Measurements from ENCODE around the gene NUMB. TPM values are rescaled to one million over a fixed set of nuclear protein-coding genes. Genes with fewer than 3 reads are reported as not detected.

NUMB gene
- total and polyA plus RNA-seq, 2 donors (not counting 1 experiment from before 2014, with no cell fraction given): 36.0 to 151 TPM

- H3K27me3 ChIP-seq (ENCODE audit: control insufficient read depth, insufficient read depth, low read length): no peaks in the 10 kb centered on the region
- H3K9ac ChIP-seq (ENCODE audit: insufficient read depth, low read length): no peak overlapping the region
- H4K20me1 ChIP-seq (ENCODE audit: control insufficient read depth, extremely low read depth, insufficient read depth, low read length): no peaks in the 10 kb centered on the region
- H2AFZ ChIP-seq (ENCODE audit: low read length): no peak overlapping the region
- H3K4me2 ChIP-seq (ENCODE audit: extremely low read depth, insufficient read depth, low read length): no peak overlapping the region
- H3K36me3 ChIP-seq (ENCODE audit: control insufficient read depth, insufficient read depth, low read length): no peaks in the 10 kb centered on the region
- TF ChIP-seq CTCF (conservative IDR thresholded peaks at IDR 0.05 in 1 of 2, IDR thresholded peaks at IDR 0.05 in 1 of 2; ENCODE audit: low read depth in 1 of 2, low read length in 2 of 2): no peak
- no peak for TF ChIP-seq EZH2 (IDR thresholded peaks at IDR 0.05; ENCODE audit: low read length, missing control alignments)
- H3K4me1 ChIP-seq (ENCODE audit: control insufficient read depth, extremely low read depth, insufficient read depth, low read length): no peaks in the 10 kb centered on the region
- no peak for DNase-seq (ENCODE audit: low read depth in 2 of 2)
- no peaks in the 10 kb centered on the region for H3K79me2 ChIP-seq (ENCODE audit: control insufficient read depth, insufficient read depth, low read length)
- no peak overlapping the region for H3K27ac ChIP-seq (ENCODE audit: insufficient read depth, low read length)
- H3K4me3 ChIP-seq (replicated peaks in 1 of 4; ENCODE audit: control extremely low read depth in 1 of 4, insufficient read depth in 1 of 4, low read depth in 3 of 4, low read length in 4 of 4): no peak overlapping the region
- no peaks in the 10 kb centered on the region for H3K9me3 ChIP-seq (ENCODE audit: control insufficient read depth, insufficient read depth, low read depth, low read length)
Observed at GRCh38 chr14:73478684-73479083, 20.3 kb upstream of the NUMB start.

GRCh38 chr14:73477618-73478266 is 19.4 kb upstream of the NUMB start:
- Histone ChIP-seq H2AFZ (ENCODE audit: low read length) (no peak overlapping the region), H3K27me3 (ENCODE audit: control insufficient read depth, insufficient read depth, low read length) (no peaks in the 10 kb centered on the region), H4K20me1 (ENCODE audit: control insufficient read depth, extremely low read depth, insufficient read depth, low read length) (no peaks in the 10 kb centered on the region), H3K36me3 (ENCODE audit: control insufficient read depth, insufficient read depth, low read length) (no peaks in the 10 kb centered on the region), H3K9ac (ENCODE audit: insufficient read depth, low read length) (no peak overlapping the region), H3K4me3 (replicated peaks in 1 of 4; ENCODE audit: control extremely low read depth in 1 of 4, insufficient read depth in 1 of 4, low read depth in 3 of 4, low read length in 4 of 4) (no peak overlapping the region), H3K9me3 (ENCODE audit: control insufficient read depth, insufficient read depth, low read depth, low read length) (no peaks in the 10 kb centered on the region), H3K27ac (ENCODE audit: insufficient read depth, low read length) (no peak overlapping the region), H3K4me1 (ENCODE audit: control insufficient read depth, extremely low read depth, insufficient read depth, low read length) (no peaks in the 10 kb centered on the region), H3K4me2 (ENCODE audit: extremely low read depth, insufficient read depth, low read length) (no peak overlapping the region), H3K79me2 (ENCODE audit: control insufficient read depth, insufficient read depth, low read length) (no peaks in the 10 kb centered on the region)
- TF ChIP-seq CTCF (conservative IDR thresholded peaks at IDR 0.05 in 1 of 2, IDR thresholded peaks at IDR 0.05 in 1 of 2; ENCODE audit: low read depth in 1 of 2, low read length in 2 of 2) (no peak), EZH2 (IDR thresholded peaks at IDR 0.05; ENCODE audit: low read length, missing control alignments) (no peak)
- DNase-seq (ENCODE audit: low read depth in 2 of 2): peak in 1 of 2 donors; percentile 72

- no peaks in the 10 kb centered on the region for H3K36me3 ChIP-seq (ENCODE audit: control insufficient read depth, insufficient read depth, low read length)
- H3K4me3 ChIP-seq (replicated peaks in 1 of 4; ENCODE audit: control extremely low read depth in 1 of 4, insufficient read depth in 1 of 4, low read depth in 3 of 4, low read length in 4 of 4): no peak overlapping the region
- no peak overlapping the region for H3K4me2 ChIP-seq (ENCODE audit: extremely low read depth, insufficient read depth, low read length)
- no peak overlapping the region for H3K9ac ChIP-seq (ENCODE audit: insufficient read depth, low read length)
- no peaks in the 10 kb centered on the region for H3K79me2 ChIP-seq (ENCODE audit: control insufficient read depth, insufficient read depth, low read length)
- H3K4me1 ChIP-seq (ENCODE audit: control insufficient read depth, extremely low read depth, insufficient read depth, low read length): no peaks in the 10 kb centered on the region
- no peaks in the 10 kb centered on the region for H3K27me3 ChIP-seq (ENCODE audit: control insufficient read depth, insufficient read depth, low read length)
- H3K9me3 ChIP-seq (ENCODE audit: control insufficient read depth, insufficient read depth, low read depth, low read length): no peaks in the 10 kb centered on the region
- H4K20me1 ChIP-seq (ENCODE audit: control insufficient read depth, extremely low read depth, insufficient read depth, low read length): no peaks in the 10 kb centered on the region
- DNase-seq (ENCODE audit: low read depth in 2 of 2): no peak
- H2AFZ ChIP-seq (ENCODE audit: low read length): no peak overlapping the region
- H3K27ac ChIP-seq (ENCODE audit: insufficient read depth, low read length): no peak overlapping the region
- TF ChIP-seq EZH2 (IDR thresholded peaks at IDR 0.05; ENCODE audit: low read length, missing control alignments) (no peak), CTCF (conservative IDR thresholded peaks at IDR 0.05 in 1 of 2, IDR thresholded peaks at IDR 0.05 in 1 of 2; ENCODE audit: low read depth in 1 of 2, low read length in 2 of 2) (no peak)
Observed at GRCh38 chr14:73476451-73476931, 18.1 kb upstream of the NUMB start.
